ENCODE results near the gene IER5. TPM values are rescaled to one million over a fixed set of nuclear protein-coding genes. Genes with fewer than 3 reads are reported as not detected.

IER5 gene
- polyA plus RNA-seq, 1 donor from 2014 or later, result 8.4 TPM

- no peak overlapping the region for H3K4me2 ChIP-seq (ENCODE audit: low read length)
- no peaks in the 10 kb centered on the region for H3F3A ChIP-seq (ENCODE audit: insufficient read depth, low read length, poor library complexity, severe bottlenecking)
- H3K27me3 ChIP-seq (ENCODE audit: insufficient read depth, low read depth, low read length), result no peaks in the 10 kb centered on the region
- H3K4me3 ChIP-seq (ENCODE audit: low read length), result no peak overlapping the region
- H2AFZ ChIP-seq (ENCODE audit: low read depth, low read length), result no peak overlapping the region
- H3K79me2 ChIP-seq (replicated peaks; ENCODE audit: insufficient read depth, low read length), result no peaks in the 10 kb centered on the region
- H3K27ac ChIP-seq (ENCODE audit: low read length), result no peak overlapping the region
- H3K36me3 ChIP-seq (ENCODE audit: insufficient read depth, low read length), result no peaks in the 10 kb centered on the region
- H3K9me2 ChIP-seq (ENCODE audit: insufficient read depth, low read length), result no peaks in the 10 kb centered on the region
- H3K9ac ChIP-seq (ENCODE audit: low read length), result no peak overlapping the region
- H3K9me3 ChIP-seq (ENCODE audit: low read length), result peaks cover 3% of the 10 kb centered on the region
- TF ChIP-seq SMC3 (conservative IDR thresholded peaks at IDR 0.05; ENCODE audit: poor library complexity) (no peak), REST (IDR thresholded peaks at IDR 0.05; ENCODE audit: borderline replicate concordance) (no peak), TAF1 (IDR thresholded peaks at IDR 0.05; ENCODE audit: low read depth) (no peak), POLR2AphosphoS5 (IDR thresholded peaks at IDR 0.05) (no peak), RAD21 (conservative IDR thresholded peaks at IDR 0.05) (no peak), EZH2 (IDR thresholded peaks at IDR 0.05; ENCODE audit: borderline replicate concordance, insufficient read depth, low read length, poor library complexity, severe bottlenecking) (no peak), MXI1 (conservative IDR thresholded peaks at IDR 0.05; ENCODE audit: poor library complexity, severe bottlenecking) (no peak), EP300 (conservative IDR thresholded peaks at IDR 0.05; ENCODE audit: poor library complexity, severe bottlenecking) (no peak)
- TF ChIP-seq, protein P1, sequence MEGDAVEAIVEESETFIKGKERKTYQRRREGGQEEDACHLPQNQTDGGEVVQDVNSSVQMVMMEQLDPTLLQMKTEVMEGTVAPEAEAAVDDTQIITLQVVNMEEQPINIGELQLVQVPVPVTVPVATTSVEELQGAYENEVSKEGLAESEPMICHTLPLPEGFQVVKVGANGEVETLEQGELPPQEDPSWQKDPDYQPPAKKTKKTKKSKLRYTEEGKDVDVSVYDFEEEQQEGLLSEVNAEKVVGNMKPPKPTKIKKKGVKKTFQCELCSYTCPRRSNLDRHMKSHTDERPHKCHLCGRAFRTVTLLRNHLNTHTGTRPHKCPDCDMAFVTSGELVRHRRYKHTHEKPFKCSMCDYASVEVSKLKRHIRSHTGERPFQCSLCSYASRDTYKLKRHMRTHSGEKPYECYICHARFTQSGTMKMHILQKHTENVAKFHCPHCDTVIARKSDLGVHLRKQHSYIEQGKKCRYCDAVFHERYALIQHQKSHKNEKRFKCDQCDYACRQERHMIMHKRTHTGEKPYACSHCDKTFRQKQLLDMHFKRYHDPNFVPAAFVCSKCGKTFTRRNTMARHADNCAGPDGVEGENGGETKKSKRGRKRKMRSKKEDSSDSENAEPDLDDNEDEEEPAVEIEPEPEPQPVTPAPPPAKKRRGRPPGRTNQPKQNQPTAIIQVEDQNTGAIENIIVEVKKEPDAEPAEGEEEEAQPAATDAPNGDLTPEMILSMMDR (IDR thresholded peaks at IDR 0.05; ENCODE audit: poor library complexity, severe bottlenecking), result no peak
- no peaks in the 10 kb centered on the region for H4K20me1 ChIP-seq (ENCODE audit: insufficient read depth)
These were observed 31.4 kb upstream of the IER5 start for GRCh38 chr1:181057079-181057478.

DNA sequence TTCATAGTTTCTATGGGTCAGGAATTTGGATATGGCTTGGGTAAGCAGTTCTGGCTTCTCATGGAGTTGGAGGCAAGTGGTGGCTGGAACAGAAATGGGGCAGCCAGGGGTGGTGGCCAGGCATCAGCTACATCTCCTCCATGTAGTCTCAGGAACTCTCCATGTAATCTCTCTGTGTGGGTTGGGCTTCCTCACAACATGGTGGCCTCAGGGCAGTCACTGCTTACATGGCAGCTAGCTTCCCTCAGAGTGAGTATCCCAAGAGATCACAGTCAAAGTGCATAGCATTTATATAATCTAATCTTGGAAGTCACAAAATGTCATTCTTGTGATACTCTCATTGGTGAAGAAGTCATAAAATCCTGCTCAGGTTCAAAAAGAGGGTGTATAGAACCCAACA is 29.1 kb upstream of the IER5 start:
- Histone ChIP-seq H3K27me3 (ENCODE audit: insufficient read depth, low read depth, low read length) (no peaks in the 10 kb centered on the region), H3K9ac (ENCODE audit: low read length) (no peak overlapping the region), H3K36me3 (ENCODE audit: insufficient read depth, low read length) (no peaks in the 10 kb centered on the region), H3K4me2 (ENCODE audit: low read length) (no peak overlapping the region), H2AFZ (ENCODE audit: low read depth, low read length) (no peak overlapping the region), H3K9me3 (ENCODE audit: low read length) (peaks cover 3% of the 10 kb centered on the region), H3K79me2 (replicated peaks; ENCODE audit: insufficient read depth, low read length) (no peaks in the 10 kb centered on the region), H3K4me3 (ENCODE audit: low read length) (no peak overlapping the region), H4K20me1 (ENCODE audit: insufficient read depth) (no peaks in the 10 kb centered on the region), H3K9me2 (ENCODE audit: insufficient read depth, low read length) (no peaks in the 10 kb centered on the region), H3F3A (ENCODE audit: insufficient read depth, low read length, poor library complexity, severe bottlenecking) (no peaks in the 10 kb centered on the region), H3K27ac (ENCODE audit: low read length) (no peak overlapping the region)
- TF ChIP-seq RAD21 (conservative IDR thresholded peaks at IDR 0.05) (no peak), MXI1 (conservative IDR thresholded peaks at IDR 0.05; ENCODE audit: poor library complexity, severe bottlenecking) (no peak), TAF1 (IDR thresholded peaks at IDR 0.05; ENCODE audit: low read depth) (no peak), REST (IDR thresholded peaks at IDR 0.05; ENCODE audit: borderline replicate concordance) (no peak), EZH2 (IDR thresholded peaks at IDR 0.05; ENCODE audit: borderline replicate concordance, insufficient read depth, low read length, poor library complexity, severe bottlenecking) (no peak), EP300 (conservative IDR thresholded peaks at IDR 0.05; ENCODE audit: poor library complexity, severe bottlenecking) (no peak), SMC3 (conservative IDR thresholded peaks at IDR 0.05; ENCODE audit: poor library complexity) (no peak), POLR2AphosphoS5 (IDR thresholded peaks at IDR 0.05) (no peak)
- TF ChIP-seq, protein P1 (IDR thresholded peaks at IDR 0.05; ENCODE audit: poor library complexity, severe bottlenecking), result no peak
